HFF-Myc (cell line): ENCODE data around the gene DCUN1D3.
A peak's percentile ranks its signal among the peaks of the same experiment; 100 is the strongest.

Experiments
- DNase-seq: peaks from one replicate; pipeline ENCODE4 v3.0.0-alpha.2; 2011; ENCODE audit warnings: low read depth; ENCODE audit errors: extremely low read depth
- H3K4me3 ChIP-seq: replicated peaks from 2 replicates; pipeline ENCODE4 v1.5.1; 2011; ENCODE audit warnings: low read depth, mild to moderate bottlenecking, control low read depth, low read length
- TF ChIP-seq, protein P1 (sequence below): IDR thresholded peaks from 2 replicates; pipeline ENCODE4 v1.5.1; 2012; ENCODE audit warnings: mild to moderate bottlenecking, low read depth, low read length, control low read depth; ENCODE audit errors: missing control alignments

DCUN1D3 gene

DNA sequence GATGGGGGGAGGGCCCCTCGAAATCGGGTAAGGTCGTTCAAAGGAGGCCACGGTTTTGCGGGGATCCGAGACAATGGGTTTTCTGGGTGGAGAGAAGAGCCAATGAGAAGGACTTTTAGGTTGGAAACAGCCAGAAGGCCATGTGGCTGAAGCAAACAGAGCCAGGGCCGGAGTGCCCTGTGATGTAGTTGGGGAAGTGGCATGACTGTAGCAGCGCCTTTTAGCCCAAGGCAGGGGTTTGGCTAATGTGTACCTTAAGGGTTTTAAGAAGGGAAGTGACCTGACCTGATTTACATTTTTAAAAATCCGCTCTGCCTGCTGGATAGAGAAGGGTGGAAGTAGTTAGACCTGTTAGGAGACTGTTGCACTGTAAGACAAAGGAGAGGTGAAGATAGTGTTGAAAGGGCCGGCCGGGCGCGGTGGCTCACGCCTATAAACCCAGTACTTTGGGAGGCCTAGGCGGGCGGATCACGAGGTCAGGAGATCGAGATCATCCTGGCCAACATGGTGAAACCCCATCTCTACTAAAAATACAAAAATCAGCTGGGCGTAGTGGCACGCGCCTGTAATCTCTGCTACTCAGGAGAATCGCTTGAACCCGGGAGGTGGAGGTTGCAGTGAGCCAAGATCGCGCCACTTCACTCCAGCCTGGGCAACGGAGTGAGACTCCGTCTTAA, 1.4 kb upstream of the DCUN1D3 start:
- TF ChIP-seq, protein P1, sequence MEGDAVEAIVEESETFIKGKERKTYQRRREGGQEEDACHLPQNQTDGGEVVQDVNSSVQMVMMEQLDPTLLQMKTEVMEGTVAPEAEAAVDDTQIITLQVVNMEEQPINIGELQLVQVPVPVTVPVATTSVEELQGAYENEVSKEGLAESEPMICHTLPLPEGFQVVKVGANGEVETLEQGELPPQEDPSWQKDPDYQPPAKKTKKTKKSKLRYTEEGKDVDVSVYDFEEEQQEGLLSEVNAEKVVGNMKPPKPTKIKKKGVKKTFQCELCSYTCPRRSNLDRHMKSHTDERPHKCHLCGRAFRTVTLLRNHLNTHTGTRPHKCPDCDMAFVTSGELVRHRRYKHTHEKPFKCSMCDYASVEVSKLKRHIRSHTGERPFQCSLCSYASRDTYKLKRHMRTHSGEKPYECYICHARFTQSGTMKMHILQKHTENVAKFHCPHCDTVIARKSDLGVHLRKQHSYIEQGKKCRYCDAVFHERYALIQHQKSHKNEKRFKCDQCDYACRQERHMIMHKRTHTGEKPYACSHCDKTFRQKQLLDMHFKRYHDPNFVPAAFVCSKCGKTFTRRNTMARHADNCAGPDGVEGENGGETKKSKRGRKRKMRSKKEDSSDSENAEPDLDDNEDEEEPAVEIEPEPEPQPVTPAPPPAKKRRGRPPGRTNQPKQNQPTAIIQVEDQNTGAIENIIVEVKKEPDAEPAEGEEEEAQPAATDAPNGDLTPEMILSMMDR: no peak
- DNase-seq: no peak
- peak overlapping the region; percentile 94 for H3K4me3 ChIP-seq

DNA sequence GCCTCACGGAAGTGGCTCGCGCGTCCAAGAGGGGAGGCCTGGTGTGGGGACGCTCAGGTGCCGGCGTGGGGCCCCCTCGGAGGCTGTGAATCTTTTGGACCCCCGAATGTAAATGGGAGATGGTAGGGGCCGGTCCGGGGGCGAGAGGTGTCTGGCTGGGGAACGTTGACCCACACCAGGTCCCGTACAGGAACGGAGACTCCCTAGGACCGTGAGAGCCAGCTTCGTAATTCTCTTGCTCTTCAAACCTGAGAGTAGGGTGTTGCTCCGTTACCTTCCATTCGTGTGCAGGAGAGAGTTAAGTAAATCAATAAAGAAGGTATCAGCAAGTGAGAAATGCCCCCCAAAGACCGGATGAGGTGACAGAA, 894 bp upstream of the DCUN1D3 start:
- peak overlapping the region; percentile 94 for H3K4me3 ChIP-seq
- TF ChIP-seq, protein P1: no peak
- no peak for DNase-seq

DNA sequence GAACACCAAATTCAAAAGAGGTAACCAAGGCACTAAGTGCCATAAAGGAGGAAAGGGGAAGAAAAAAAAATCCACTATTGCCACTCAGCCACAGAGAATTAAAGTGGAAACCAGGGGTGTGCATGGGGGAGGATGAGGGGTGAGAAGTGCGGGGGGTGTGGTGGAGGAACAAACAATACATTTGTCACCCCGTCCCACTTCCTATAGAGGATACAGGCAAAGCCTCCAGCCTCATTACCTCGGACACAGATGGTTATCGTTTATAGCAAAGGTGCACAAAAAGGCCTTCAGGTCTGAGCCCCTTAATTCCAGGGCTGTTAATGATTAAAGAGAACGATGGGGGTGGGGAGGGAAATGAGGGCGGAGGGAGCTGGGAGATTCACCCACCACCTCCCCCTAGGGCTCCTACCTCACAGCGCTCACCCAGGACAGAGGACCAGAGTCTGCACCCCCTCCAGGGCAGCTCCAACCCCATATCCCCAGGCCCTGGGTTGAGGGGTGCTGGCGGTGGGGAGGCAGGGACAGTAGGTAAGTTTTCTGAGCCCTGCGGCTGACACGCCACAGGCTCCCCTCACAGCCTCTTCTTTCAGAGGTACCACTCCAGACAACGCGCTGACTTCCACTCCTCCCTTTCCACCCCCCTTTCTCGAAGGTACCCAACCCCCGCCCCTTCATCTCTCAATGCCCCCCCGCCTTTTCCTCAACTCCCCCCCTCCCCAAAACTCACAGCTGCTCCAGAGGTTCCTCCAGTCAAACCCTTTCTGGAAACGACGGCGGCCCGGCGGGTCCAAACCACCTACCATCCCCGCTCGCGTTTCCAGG, 470 bp downstream of the DCUN1D3 start:
- H3K4me3 ChIP-seq: peak overlapping the region; percentile 94
- DNase-seq: no peak
- TF ChIP-seq, protein P1: no peak

DNA sequence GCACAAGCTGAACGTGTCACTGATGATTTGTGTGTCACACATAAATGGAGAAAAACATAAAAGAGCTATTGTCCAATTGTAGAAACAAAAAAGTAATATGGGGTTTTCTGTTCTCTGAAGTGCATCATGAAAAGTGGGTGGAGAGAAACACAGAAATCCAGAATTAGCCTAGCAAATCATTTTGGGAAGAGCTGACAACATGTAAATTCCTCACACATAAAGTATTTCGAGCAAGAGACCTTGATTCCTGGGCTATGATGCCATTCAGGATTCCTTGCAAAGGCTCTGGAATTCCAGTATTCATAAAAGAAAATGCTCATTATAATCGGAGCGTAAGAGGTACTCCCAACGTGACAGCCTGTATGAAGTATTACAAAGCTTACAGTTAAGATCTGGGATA, 1.1 kb downstream of the DCUN1D3 start:
- no peak for DNase-seq
- peak overlapping the region; percentile 94 for H3K4me3 ChIP-seq
- TF ChIP-seq, protein P1: no peak

DNA sequence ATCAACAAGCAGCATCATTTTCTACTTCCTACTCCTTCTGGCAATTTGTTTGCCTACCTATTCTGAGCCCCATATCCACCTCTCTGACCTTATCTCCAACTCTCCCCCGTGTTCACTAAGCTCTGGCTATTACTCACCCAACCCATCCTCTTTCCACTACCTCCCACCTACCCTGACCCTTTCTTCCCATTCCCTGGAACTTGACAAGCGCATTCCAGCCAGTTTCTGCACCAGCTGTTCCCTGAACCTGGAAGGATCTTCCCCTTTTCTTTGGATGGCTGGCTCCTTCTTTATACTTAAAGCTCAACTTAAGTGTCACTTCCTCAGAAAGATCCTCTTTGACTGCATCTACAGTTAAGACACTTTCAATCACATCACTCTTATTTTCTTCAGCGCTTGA, 2.2 kb downstream of the DCUN1D3 start:
- peak overlapping the region; percentile 94; the same call in 1 of the 2 replicates for H3K4me3 ChIP-seq
- no peak for DNase-seq
- TF ChIP-seq, protein P1: no peak

DNA sequence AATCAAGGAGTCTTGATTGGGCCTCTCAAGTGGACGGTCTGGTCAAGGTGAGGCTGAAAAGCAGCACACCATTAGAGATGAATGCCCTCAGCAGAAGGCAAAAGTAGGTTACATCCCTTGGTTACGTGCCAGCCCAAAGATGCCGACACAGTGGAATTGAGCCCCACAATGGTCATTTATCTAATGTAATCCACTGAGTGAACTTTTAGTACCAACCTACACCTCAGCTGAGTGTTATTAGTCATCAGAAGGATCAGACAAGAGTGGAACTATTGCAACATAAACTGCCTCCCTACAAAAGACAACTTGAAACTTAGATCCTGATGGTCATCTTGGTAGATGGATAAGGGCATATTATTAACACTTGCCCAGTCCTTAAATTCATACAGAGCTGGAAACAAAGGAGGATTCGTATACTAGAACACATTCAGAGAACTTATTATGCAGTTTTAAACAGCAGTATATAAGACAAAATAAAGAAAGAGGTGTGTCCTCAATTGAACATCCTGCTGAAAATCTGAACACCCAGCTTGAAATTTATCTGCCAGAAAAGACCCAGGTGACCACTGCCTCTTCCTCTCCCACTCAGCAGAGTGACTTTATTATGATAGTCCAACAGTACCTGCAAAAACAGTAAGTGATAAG, 2.8 kb downstream of the DCUN1D3 start:
- TF ChIP-seq, protein P1: no peak
- DNase-seq: no peak
- H3K4me3 ChIP-seq: no peak overlapping the region
